Left ventricle myocardium inferior (tissue), 1 donor: Measurements from ENCODE around the gene ARHGAP26. TPM values are rescaled to one million over a fixed set of nuclear protein-coding genes. Genes with fewer than 3 reads are reported as not detected.

Source experiments
- DNase-seq: peaks from one replicate; pipeline ENCODE4 v3.0.0-alpha.2; 2020
- H3K27ac ChIP-seq: fragments of 200-600 bp; replicated peaks from 2 replicates; pipeline ENCODE4 v1.8.0; 2021
- H3K27me3 ChIP-seq: fragments of 200-600 bp; 2 replicates; pipeline ENCODE4 v1.8.0; 2021; ENCODE audit warnings: low read depth
- H3K36me3 ChIP-seq: fragments of 200-600 bp; 2 replicates; pipeline ENCODE4 v1.8.0; 2021
- H3K4me1 ChIP-seq: fragments of 200-600 bp; 2 replicates; pipeline ENCODE4 v1.8.0; 2021
- H3K4me3 ChIP-seq: fragments of 200-600 bp; 2 replicates; pipeline ENCODE4 v1.8.0; 2021; ENCODE audit warnings: mild to moderate bottlenecking, moderate library complexity
- H3K9me3 ChIP-seq: fragments of 200-600 bp; replicated peaks from 2 replicates; pipeline ENCODE4 v1.8.0; 2021
- intact Hi-C: fragments of 100-400 bp; cut with micrococcal nuclease; formaldehyde crosslinking; loops from one replicate; pipeline ENCODE4 v1.11.0; 2022
- total RNA-seq: library from RNA; stranded (reverse); fragmentation: NEBNext Ultra II Directional; extraction: Animal tissue kit (Norgen Biotek cat#: 25700); gene quantifications from one replicate; pipeline ENCODE4 v1.2.1, GENCODE V29; 2021
- TF ChIP-seq, protein P1 (sequence below): fragments of 200-600 bp; IDR thresholded peaks from 2 replicates; pipeline ENCODE4 v1.8.0; 2021; ENCODE audit warnings: antibody characterized with exemption, mild to moderate bottlenecking, borderline replicate concordance
- donor health status: DM: no; HTN: yes; CAD: no; lungs with severe emphysema.

Gene ARHGAP26
- total RNA-seq, 1 donor from 2014 or later = 35.7 TPM

DNA sequence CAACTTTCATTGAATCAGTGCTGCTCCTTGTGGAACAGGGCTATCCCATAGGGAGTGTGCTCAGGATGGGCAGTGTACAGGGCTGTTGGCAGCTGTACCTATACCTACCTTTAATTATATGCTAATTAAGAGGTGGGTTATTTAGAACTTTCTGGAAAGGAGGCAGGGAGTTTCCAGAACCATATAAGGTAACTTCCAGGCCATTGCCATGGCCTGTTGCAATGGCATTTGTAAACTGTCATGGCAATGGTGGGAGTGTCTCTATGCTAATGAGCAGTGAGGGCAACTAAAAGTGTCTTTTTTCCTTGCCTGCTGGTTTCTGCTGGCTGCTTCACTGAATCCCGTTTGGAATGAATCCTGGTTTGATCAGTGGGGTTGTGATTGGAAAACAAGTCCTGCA lies 2.3 kb upstream of the ARHGAP26 start:
- Histone ChIP-seq H3K36me3 (no peaks in the 10 kb centered on the region), H3K9me3 (no peaks in the 10 kb centered on the region), H3K27ac (no peak overlapping the region), H3K4me3 (no peak overlapping the region), H3K27me3 (no peaks in the 10 kb centered on the region), H3K4me1 (peaks cover 33% of the 10 kb centered on the region)
- TF ChIP-seq, protein P1, sequence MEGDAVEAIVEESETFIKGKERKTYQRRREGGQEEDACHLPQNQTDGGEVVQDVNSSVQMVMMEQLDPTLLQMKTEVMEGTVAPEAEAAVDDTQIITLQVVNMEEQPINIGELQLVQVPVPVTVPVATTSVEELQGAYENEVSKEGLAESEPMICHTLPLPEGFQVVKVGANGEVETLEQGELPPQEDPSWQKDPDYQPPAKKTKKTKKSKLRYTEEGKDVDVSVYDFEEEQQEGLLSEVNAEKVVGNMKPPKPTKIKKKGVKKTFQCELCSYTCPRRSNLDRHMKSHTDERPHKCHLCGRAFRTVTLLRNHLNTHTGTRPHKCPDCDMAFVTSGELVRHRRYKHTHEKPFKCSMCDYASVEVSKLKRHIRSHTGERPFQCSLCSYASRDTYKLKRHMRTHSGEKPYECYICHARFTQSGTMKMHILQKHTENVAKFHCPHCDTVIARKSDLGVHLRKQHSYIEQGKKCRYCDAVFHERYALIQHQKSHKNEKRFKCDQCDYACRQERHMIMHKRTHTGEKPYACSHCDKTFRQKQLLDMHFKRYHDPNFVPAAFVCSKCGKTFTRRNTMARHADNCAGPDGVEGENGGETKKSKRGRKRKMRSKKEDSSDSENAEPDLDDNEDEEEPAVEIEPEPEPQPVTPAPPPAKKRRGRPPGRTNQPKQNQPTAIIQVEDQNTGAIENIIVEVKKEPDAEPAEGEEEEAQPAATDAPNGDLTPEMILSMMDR = no peak
- no peak for DNase-seq
- intact Hi-C loops = no loop called here

DNA sequence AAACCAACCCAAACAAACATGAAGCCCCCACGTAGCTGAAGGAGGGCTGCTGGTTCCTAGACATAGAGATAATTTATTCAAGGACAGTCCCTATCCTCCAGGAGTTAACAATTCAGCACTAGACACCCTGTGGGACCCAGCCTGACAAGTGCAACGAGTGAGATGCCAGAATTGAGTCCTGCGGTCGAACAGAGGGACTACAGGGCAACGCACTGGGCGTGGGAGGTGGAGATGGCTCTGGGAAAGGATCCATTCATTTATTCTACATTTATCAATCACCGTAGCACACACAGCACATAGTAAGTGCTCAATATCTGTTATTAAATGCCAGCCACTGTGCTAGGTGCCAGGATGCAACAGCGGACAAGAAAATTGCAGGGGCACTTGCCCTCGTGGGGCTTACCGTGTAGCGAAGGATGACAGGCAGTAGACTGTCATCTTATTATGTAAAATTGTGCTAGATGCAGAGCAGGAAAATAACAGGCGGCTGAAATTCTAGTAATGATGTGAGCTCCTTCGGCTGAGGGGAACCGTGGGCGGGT lies 855 bp upstream of the ARHGAP26 start:
- no peak for DNase-seq
- Histone ChIP-seq H3K9me3 (no peaks in the 10 kb centered on the region), H3K4me1 (peaks cover 47% of the 10 kb centered on the region), H3K36me3 (no peaks in the 10 kb centered on the region), H3K4me3 (peak overlapping the region; percentile 93), H3K27me3 (no peaks in the 10 kb centered on the region), H3K27ac (peak overlapping the region; percentile 95)
- intact Hi-C loops = no loop called here
- TF ChIP-seq, protein P1 = no peak

DNA sequence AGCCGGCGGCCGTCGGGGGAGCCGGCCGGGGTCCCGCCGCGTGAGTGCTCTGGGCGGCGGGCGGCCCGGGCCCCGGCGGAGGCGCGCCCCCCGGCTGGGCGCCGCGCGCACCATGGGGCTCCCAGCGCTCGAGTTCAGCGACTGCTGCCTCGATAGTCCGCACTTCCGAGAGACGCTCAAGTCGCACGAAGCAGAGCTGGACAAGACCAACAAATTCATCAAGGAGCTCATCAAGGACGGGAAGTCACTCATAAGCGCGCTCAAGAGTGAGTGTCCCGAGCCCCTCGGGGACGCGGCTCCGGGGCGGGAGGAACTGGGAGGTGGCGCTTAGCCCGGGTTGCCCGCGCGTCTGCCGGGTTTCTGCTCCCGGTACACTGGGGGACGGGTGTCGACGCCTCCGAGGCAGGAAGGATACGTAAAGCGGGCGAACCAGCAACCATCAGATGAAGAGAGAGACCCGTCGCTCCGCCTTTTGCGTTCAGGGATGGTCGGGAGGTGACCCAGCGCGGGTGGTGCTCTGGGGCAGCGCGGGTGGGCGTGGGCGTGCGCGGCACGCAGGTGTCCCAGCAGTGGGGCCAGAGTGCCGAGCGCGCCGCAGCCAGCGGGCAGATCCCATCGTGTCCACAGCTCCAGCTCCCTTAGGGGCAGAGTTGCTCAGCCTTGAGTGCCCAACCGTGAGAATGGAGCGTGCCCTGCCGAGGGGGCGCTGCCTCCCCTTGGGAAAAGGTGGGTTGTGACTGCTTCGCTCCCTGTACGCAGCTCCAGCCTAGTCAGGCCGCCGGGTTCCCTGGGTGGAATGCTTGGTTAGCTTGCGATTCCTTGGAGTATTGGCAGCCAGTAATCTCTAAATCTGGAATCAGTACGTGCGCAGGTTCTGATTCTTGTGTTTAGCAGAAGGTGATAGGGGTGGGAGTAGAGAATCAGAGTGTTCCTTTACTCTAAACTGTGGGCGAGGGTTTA lies 753 bp downstream of the ARHGAP26 start:
- H3K4me1 ChIP-seq = peaks cover 59% of the 10 kb centered on the region

DNA sequence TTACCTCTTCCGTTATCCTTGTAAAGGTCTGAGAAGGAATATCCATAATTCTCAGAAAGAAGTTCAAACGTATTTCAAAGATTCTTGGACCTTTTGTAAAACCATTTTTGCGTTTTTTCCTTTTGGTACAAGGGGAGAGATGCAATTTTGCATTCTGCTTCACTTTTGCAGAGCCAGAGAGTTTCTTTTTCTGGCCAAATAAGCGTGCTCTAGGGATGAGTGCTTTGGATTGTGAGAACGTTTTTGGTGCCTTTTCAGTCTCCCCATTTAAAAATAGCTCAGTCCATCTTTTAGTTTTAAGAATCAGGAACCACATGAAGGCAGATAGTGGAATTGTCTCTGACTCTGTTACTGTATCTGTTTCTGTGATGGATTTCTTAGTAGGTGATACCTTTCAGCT lies 1.5 kb downstream of the ARHGAP26 start:
- DNase-seq = no peak
- no peaks in the 10 kb centered on the region for H3K36me3 ChIP-seq
- H3K27ac ChIP-seq = peak overlapping the region; percentile 95
- TF ChIP-seq, protein P1 = no peak
- H3K27me3 ChIP-seq = no peaks in the 10 kb centered on the region
- peak overlapping the region; percentile 93 for H3K4me3 ChIP-seq
- intact Hi-C loops = loop anchor here (5.0 kb wide), 2 partner anchors 41 to 101 kb away; no protein-coding TSS in a partner anchor
- H3K4me1 ChIP-seq = peaks cover 65% of the 10 kb centered on the region
- H3K9me3 ChIP-seq = no peaks in the 10 kb centered on the region

More for the DNA sequence above, 753 bp downstream of the ARHGAP26 start:
- Histone ChIP-seq H3K27ac (peak overlapping the region; percentile 95), H3K9me3 (no peaks in the 10 kb centered on the region), H3K27me3 (no peaks in the 10 kb centered on the region), H3K4me3 (peak overlapping the region; percentile 93), H3K36me3 (no peaks in the 10 kb centered on the region)
- intact Hi-C loops = loop anchor here (5.0 kb wide), 2 partner anchors 41 to 101 kb away; no protein-coding TSS in a partner anchor
- peak; percentile 51 for DNase-seq
- TF ChIP-seq, protein P1 = no peak

DNA sequence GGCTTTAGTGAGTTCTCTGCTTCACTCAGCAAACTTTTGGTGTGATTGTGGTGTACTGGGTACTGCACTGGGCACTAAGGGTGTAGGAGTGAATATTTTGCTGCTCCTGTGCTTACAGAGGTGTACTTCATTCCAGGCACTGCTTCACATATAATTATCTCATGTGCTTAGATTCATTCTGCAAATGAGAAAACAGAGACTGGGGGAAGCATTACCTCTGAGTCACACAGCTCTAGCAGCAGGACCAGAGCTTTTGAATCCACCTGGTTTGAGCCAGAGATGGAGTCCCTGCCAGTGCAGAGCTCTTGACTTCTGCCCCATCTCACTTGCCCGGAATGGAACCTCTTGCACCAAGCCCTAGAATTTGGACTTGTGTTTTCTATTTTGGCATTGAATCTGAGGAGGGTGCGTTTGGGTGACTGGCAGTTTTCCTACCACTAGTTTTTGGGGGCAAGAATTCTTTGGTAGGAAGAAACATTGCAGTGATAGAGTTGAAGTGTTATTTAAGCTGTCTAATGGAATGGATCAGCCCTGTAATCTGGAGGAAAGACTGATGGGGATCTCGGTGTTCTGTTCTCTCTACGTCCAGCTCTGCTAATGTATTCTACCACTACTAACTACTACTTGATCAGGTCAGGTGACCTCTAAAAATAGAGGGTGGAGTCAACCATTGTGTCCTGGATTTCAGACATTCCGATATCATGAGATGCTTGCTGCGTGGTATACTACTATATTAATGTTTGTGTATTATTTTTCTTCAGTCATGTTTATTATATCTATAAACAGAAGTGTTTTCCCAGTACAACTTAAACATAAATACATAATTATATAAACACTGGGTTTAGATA lies 2.5 kb downstream of the ARHGAP26 start:
- Histone ChIP-seq H3K27me3 (no peaks in the 10 kb centered on the region), H3K4me1 (peaks cover 75% of the 10 kb centered on the region), H3K4me3 (peak overlapping the region; percentile 93), H3K9me3 (no peaks in the 10 kb centered on the region), H3K36me3 (no peaks in the 10 kb centered on the region), H3K27ac (peak overlapping the region; percentile 95)
- TF ChIP-seq, protein P1 = no peak
- intact Hi-C loops = loop anchor here (5.0 kb wide), 2 partner anchors 40 to 100 kb away; no protein-coding TSS in a partner anchor
- no peak for DNase-seq
